GM18511 (cell line): ENCODE data around the gene DNAJC22.
"Not testable (repeated sequence)": the region's sequence is repeated elsewhere in the genome, so short reads cannot be mapped to it uniquely, and the experiment has no call there.

Experiments used
- ATAC-seq: cut with Tn5 transposase; IDR thresholded peaks from one replicate; pipeline ENCODE4 v1.9.1; 2021; ENCODE audit warnings: mild to moderate bottlenecking, moderate library complexity; ENCODE audit not compliant: unreplicated experiment

Gene DNAJC22

DNA sequence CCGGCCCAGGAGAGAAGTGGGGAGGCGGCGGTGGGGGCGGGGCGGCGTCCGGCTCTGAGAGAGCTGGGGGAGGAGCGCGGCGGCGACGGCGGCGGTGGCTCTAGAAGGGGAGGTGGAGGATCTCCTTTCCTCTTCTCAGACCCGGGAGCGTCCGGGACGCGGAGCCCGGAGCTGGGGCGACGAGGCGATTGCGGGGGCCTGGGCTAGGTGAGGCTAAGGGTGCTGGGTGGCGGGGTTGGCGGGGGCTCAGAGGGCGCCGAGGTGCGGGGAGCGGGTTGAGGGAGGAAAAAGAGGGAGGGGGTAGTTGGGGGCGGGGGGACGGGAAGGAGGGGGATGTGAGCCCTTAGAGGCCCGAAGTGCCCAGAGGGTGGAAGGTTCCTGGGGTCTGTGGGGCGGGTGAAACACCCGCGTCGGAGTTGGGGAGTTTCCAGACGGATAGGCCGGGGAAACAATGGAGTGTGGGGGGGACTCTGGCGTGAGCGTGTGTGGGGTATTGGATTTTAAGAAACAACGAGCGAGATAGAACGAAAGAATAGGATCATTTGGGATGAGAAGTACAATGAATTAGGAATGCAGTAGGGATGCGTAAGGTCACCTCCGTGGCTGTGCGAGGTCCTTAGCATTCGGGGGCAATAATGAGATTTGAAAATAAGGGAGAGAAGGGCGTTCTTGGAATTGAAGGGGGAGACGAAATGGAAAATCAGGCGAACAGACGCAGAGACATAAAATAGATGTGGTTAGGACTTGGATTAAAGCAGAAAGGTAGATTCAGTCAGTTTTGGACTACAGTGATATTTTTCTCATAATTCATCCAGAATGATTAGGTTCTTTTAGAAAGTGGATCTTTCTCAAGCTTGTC lies 20.9 kb downstream of the DNAJC22 start, which contains the start of gene SPATS2:
TSS of gene SPATS2 (plus strand) at position 82 of the 859 bp plus-strand sequence. CDS start 93,551 bp downstream, outside the sequence.
- ATAC-seq = no peak

- ATAC-seq = no peak
These were observed 21.5 kb downstream of the DNAJC22 start for GRCh38 chr12:49368240-49368600.

DNA sequence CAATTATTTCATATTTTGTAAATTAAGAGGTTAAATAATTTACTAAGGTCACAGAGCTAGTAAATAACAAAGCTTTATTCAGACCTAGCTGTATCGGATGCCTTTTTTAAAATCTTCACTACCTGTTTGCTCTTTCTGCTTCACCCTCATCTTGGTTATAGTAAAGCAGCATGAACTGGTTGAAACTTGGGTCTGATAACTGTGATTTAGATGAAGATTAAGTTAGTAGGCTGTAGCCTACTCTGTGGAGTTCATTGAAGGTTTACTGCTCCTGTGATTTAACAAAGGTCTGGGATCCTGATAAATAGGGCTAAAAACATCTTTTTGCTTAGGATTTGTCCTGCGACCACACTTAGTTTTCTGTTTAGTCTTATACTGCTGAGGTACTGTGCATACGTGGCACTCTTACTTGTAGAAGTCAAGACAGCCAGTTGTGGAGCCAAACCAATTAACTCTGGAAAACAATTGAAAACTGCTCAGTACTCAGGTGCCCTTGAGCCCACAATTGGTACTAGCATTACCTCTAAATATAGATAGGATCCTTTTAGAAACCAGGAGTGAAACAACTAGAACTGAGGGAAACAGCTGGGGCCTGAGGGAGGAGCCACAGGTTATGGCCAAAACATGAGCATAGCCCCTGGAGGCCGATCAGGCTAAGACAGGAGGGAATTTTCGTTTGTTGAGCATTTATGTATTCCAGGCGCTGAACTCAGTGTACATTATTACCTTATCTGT lies 22.9 kb downstream of the DNAJC22 start:
- ATAC-seq = peak; percentile 33

- ATAC-seq = no peak
These were observed 23.9 kb downstream of the DNAJC22 start for GRCh38 chr12:49370539-49370938.

GRCh38 chr12:49375406-49375805 lies 28.7 kb downstream of the DNAJC22 start:
- ATAC-seq = no peak

GRCh38 chr12:49377386-49377785 lies 30.7 kb downstream of the DNAJC22 start:
- no peak for ATAC-seq

DNA sequence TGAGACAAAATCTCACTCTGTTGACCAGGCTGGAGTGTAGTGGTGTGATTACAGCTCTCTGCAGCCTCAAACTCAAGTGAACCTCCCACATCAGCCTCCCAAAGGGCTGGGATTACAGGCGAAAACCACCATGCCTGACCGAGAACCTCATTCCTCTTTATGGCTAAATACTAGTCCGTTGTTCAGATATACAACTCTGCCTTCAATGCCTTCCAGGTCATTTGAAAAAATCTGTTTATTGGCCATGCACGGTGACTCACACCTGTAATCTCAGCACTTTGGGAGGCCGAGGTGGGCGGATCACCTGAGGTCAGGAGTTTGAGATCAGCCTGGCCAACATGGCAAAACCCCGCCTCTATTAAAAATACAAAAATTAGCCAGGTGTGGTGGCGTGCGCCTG lies 33.5 kb downstream of the DNAJC22 start:
- not testable (repeated sequence) for ATAC-seq

- ATAC-seq = no peak
These were observed 42.1 kb downstream of the DNAJC22 start for GRCh38 chr12:49388682-49389386.

GRCh38 chr12:49389387-49389703 lies 42.7 kb downstream of the DNAJC22 start:
- ATAC-seq = no peak

GRCh38 chr12:49397000-49397399 lies 50.3 kb downstream of the DNAJC22 start:
- no peak for ATAC-seq

- no peak for ATAC-seq
These were observed 53.6 kb downstream of the DNAJC22 start for GRCh38 chr12:49400304-49400703.
